Kidney (tissue), 14 donors: ENCODE results near the gene S1PR5. TPM values are rescaled to one million over a fixed set of nuclear protein-coding genes. Genes with fewer than 3 reads are reported as not detected.

Source experiments
- DNase-seq, 5 donors: peaks; one replicate each; pipeline ENCODE4 v3.0.0-alpha.2; 2013 to 2020
- FAIRE-seq: peaks from 2 replicates; lab custom pipeline; 2012; peaks lifted over from hg19 to GRCh38; lab: Jason Lieb, UNC
- H3K27ac ChIP-seq, 2 donors: one replicate each; pipeline ENCODE4 v1.7.0; 2013; ENCODE audit warnings: low read depth in 2 of 2, low read length in 2 of 2, inconsistent platforms in 1 of 2
- H3K27me3 ChIP-seq: one replicate; pipeline ENCODE4 v1.7.1; 2013; ENCODE audit warnings: low read length, inconsistent platforms; ENCODE audit not compliant: control insufficient read depth, insufficient read depth
- H3K36me3 ChIP-seq, 3 donors: one replicate each; pipeline versions ENCODE4 v1.7.0 to v1.7.1; 2013; ENCODE audit warnings: low read length in 3 of 3, control low read depth in 1 of 3, inconsistent platforms in 1 of 3; ENCODE audit not compliant: insufficient read depth in 3 of 3, control insufficient read depth in 2 of 3
- H3K4me1 ChIP-seq, 3 donors: one replicate each; pipeline versions ENCODE4 v1.7.0 to v1.7.1; 2013; ENCODE audit warnings: low read length in 3 of 3, inconsistent platforms in 1 of 3, low read depth in 1 of 3; ENCODE audit not compliant: control insufficient read depth in 2 of 3, insufficient read depth in 2 of 3
- H3K4me3 ChIP-seq, 3 donors: one replicate each; pipeline versions ENCODE4 v1.7.0 to v1.8.1; 2013; ENCODE audit warnings: low read length in 3 of 3, control low read depth in 1 of 3, inconsistent platforms in 1 of 3
- H3K9ac ChIP-seq, 3 donors: one replicate each; pipeline versions ENCODE4 v1.7.0 to v1.7.1; 2013; ENCODE audit warnings: low read length in 3 of 3, control low read depth in 1 of 3, inconsistent platforms in 1 of 3
- H3K9me3 ChIP-seq, 3 donors: one replicate each; pipeline versions ENCODE4 v1.7.0 to v1.7.1; 2013; ENCODE audit warnings: low read length in 3 of 3, control low read depth in 1 of 3, inconsistent platforms in 1 of 3; ENCODE audit not compliant: control insufficient read depth in 2 of 3, insufficient read depth in 1 of 3
- intact Hi-C: fragments of 100-400 bp; cut with DNase I; formaldehyde crosslinking; loops from one replicate; pipeline ENCODE4 v1.11.1; 2022
- polyA plus RNA-seq: library from polyadenylated mRNA; stranded (reverse); fragments of 350-450 nt; fragmentation: Illumina TruSeq; extraction: RNeasy Lipid Tissue Mini Kit (QIAGEN cat#74804); gene quantifications from one replicate; pipeline ENCODE4 v1.2.3, GENCODE V29; 2014; ENCODE audit warnings: low read depth, low replicate concordance; ENCODE audit not compliant: insufficient read depth
- total RNA-seq: library from RNA; stranded (reverse); fragmentation: NEBNext Ultra II Directional; extraction: Animal tissue kit (Norgen Biotek cat#: 25700); gene quantifications from one replicate; pipeline ENCODE4 v1.2.1, GENCODE V29; 2021
- TF ChIP-seq, protein P1 (sequence below): IDR thresholded peaks from 3 replicates; pipeline ENCODE4 v1.5.1; 2012; ENCODE audit warnings: mild to moderate bottlenecking, moderate library complexity, borderline replicate concordance; ENCODE audit not compliant: insufficient read depth; ENCODE audit errors: extremely low read depth
- donor health status: control.
- donor health status: control.
- donor health status: control.
- donor health status: control.
- donor health status: control.
- donor health status: DM: yes; HTN: yes; CAD: no.
- donor health status: Normal renal cell carcinoma (clear cell type).

S1PR5 gene
- total and polyA plus RNA-seq, 2 donors from 2014 or later: 0.69 to 0.84 TPM

- DNase-seq: no peak
- H3K4me1 ChIP-seq: no peaks in the 10 kb centered on the region
- intact Hi-C loops: no loop called here
- H3K27me3 ChIP-seq: no peaks in the 10 kb centered on the region
- no peaks in the 10 kb centered on the region for H3K36me3 ChIP-seq
- no peaks in the 10 kb centered on the region for H3K9me3 ChIP-seq
- H3K27ac ChIP-seq: no peak overlapping the region
- H3K9ac ChIP-seq: no peak overlapping the region
- TF ChIP-seq, protein P1, sequence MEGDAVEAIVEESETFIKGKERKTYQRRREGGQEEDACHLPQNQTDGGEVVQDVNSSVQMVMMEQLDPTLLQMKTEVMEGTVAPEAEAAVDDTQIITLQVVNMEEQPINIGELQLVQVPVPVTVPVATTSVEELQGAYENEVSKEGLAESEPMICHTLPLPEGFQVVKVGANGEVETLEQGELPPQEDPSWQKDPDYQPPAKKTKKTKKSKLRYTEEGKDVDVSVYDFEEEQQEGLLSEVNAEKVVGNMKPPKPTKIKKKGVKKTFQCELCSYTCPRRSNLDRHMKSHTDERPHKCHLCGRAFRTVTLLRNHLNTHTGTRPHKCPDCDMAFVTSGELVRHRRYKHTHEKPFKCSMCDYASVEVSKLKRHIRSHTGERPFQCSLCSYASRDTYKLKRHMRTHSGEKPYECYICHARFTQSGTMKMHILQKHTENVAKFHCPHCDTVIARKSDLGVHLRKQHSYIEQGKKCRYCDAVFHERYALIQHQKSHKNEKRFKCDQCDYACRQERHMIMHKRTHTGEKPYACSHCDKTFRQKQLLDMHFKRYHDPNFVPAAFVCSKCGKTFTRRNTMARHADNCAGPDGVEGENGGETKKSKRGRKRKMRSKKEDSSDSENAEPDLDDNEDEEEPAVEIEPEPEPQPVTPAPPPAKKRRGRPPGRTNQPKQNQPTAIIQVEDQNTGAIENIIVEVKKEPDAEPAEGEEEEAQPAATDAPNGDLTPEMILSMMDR: no peak
- H3K4me3 ChIP-seq: no peak overlapping the region
- no peak for FAIRE-seq
Measured at GRCh38 chr19:10525636-10526035, 8.4 kb upstream of the S1PR5 start.

DNA sequence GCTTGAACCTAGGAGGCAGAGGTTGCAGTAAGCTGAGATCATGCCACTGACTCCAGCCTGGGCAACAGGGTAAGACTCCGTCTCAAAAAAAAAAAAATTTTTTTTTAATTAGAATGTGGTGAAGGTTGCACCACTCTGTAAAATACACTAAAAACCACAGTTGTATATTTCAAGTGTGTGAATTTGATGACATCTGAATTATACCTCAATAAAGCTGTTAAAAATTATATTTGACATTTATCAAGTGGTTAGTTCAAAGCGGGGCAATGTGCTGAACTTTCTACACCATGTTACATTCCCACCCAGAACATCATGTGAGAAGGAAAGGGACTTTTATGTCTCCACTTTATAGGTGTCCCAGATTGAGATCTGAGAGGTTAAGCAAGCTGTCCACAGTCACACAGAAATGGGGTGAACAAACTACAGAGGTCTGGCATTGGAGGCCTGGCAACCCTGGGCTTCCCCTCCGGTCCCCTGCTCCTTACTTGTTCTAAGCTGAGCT lies 5.9 kb upstream of the S1PR5 start:
- FAIRE-seq: no peak
- intact Hi-C loops: no loop called here

DNA sequence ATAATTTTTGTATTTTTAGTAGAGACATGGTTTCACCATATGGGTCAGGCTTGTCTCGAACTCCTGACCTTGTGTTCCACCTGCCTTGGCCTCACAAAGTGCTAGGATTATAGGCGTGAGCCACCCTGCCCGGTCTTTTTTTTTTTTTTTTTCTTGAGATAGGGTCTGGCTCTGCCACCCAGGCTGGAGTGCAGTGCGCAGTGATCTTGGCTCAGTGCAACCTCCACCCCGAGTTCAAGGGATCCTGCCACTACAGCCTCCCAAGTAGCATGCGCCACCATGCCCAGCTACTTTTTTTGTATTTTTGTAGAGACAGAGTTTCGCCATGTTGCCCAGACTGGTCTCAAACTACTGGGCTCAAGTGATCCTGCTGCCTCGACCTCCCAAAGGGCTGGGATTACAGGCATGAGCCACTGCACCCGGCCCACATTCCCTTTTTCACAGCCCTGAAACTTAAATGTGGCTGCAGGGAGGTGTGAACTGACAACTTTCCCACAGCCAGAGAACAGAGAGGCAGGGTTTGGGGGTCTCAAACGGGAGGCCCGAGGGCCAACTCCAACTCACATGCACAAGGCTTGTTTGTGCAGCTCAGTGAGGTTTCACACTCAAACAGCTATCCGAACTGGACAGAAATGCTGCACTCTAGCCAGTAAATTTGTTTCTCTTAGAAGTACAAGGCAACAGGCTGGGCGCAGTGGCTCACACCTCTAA lies 4.4 kb upstream of the S1PR5 start:
- Histone ChIP-seq H3K9ac (no peak overlapping the region), H3K9me3 (no peaks in the 10 kb centered on the region), H3K27ac (no peak overlapping the region), H3K27me3 (peaks cover 14% of the 10 kb centered on the region), H3K36me3 (no peaks in the 10 kb centered on the region), H3K4me1 (peaks cover 0 to 4% (median 4%) of the 10 kb centered on the region in 3 donors), H3K4me3 (no peak overlapping the region)
- intact Hi-C loops: no loop called here
- TF ChIP-seq, protein P1: no peak
- DNase-seq (no peak), FAIRE-seq (no peak)

More for the DNA sequence above, 5.9 kb upstream of the S1PR5 start:
- DNase-seq: no peak
- H3K36me3 ChIP-seq: no peaks in the 10 kb centered on the region
- peaks cover 7% of the 10 kb centered on the region for H3K27me3 ChIP-seq
- no peak overlapping the region for H3K4me3 ChIP-seq
- no peak overlapping the region for H3K27ac ChIP-seq
- no peaks in the 10 kb centered on the region for H3K9me3 ChIP-seq
- peaks cover 0 to 3% (median 0%) of the 10 kb centered on the region in 3 donors for H3K4me1 ChIP-seq
- TF ChIP-seq, protein P1: no peak
- no peak overlapping the region for H3K9ac ChIP-seq
